Skeletal muscle satellite cell (primary cell): ENCODE measurements around the gene NAA16. TPM values are rescaled to one million over a fixed set of nuclear protein-coding genes. Genes with fewer than 3 reads are reported as not detected.
A peak's percentile ranks its signal among the peaks of the same experiment; 100 is the strongest.
"Not testable (repeated sequence)": the region's sequence is repeated elsewhere in the genome, so short reads cannot be mapped to it uniquely, and the experiment has no call there.

Source experiments
- H3K27me3 ChIP-seq: 2 replicates; pipeline ENCODE4 v1.7.0; 2013; ENCODE audit warnings: low read length; ENCODE audit not compliant: control insufficient read depth, insufficient read depth
- H3K36me3 ChIP-seq: 2 replicates; pipeline ENCODE4 v1.7.0; 2013; ENCODE audit warnings: mild to moderate bottlenecking, control low read depth, low read length; ENCODE audit not compliant: insufficient read depth
- H3K4me1 ChIP-seq: 2 replicates; pipeline ENCODE4 v1.7.0; 2013; ENCODE audit warnings: low read length; ENCODE audit not compliant: control insufficient read depth, insufficient read depth
- H3K4me2 ChIP-seq: 2 replicates; pipeline ENCODE4 v1.7.0; 2013; ENCODE audit warnings: mild to moderate bottlenecking, low read length
- H3K4me3 ChIP-seq: 2 replicates; pipeline ENCODE4 v1.7.0; 2013; ENCODE audit warnings: low read length
- H3K9ac ChIP-seq: 2 replicates; pipeline ENCODE4 v1.7.0; 2013; ENCODE audit warnings: mild to moderate bottlenecking, low read depth, low read length, moderate library complexity
- H3K9me3 ChIP-seq: replicated peaks from 2 replicates; pipeline ENCODE4 v1.7.0; 2013; ENCODE audit warnings: mild to moderate bottlenecking, control low read depth, low read length
- total RNA-seq: library from RNA; depleted of rRNA; stranded (reverse); fragments of >200 nt; gene quantifications from 2 replicates; pipeline ENCODE4 v1.2.3, GENCODE V29; 2012; rRNA removed

NAA16 gene
- 6.6 and 9.4 TPM in 2 replicates for total RNA-seq

DNA sequence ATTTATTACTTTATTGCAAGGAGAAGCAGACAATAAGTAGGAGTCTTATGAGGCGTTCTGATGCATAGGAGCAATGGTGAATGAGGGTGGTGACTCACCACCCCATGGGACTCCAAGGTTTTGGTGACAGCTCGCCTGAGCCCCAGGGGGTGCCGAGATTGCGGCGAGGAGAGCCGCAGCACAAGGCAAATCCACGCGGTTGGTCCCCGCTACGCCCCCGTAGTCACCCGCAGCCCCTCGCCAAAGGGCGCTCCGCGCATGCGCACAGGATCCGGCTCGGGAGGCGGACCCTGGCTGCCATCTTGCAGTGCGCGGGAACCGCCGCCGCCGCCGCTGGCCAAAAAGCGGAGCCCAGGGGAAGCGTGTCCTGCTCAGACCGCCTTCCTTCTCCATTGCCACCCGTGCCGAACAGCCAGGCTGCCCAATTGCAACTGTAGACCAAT lies at the start of gene NAA16:
NAA16 (plus strand) TSS at position 305 of the 443 bp plus-strand sequence. CDS start 262 bp downstream, outside the sequence.
- Histone ChIP-seq H3K36me3 (no peaks in the 10 kb centered on the region), H3K27me3 (no peaks in the 10 kb centered on the region), H3K9me3 (no peaks in the 10 kb centered on the region), H3K4me1 (peaks cover 20% of the 10 kb centered on the region), H3K9ac (peak within 1 kb of the TSS; percentile 87), H3K4me3 (peak within 1 kb of the TSS; percentile 80), H3K4me2 (peak within 1 kb of the TSS; percentile 86)

DNA sequence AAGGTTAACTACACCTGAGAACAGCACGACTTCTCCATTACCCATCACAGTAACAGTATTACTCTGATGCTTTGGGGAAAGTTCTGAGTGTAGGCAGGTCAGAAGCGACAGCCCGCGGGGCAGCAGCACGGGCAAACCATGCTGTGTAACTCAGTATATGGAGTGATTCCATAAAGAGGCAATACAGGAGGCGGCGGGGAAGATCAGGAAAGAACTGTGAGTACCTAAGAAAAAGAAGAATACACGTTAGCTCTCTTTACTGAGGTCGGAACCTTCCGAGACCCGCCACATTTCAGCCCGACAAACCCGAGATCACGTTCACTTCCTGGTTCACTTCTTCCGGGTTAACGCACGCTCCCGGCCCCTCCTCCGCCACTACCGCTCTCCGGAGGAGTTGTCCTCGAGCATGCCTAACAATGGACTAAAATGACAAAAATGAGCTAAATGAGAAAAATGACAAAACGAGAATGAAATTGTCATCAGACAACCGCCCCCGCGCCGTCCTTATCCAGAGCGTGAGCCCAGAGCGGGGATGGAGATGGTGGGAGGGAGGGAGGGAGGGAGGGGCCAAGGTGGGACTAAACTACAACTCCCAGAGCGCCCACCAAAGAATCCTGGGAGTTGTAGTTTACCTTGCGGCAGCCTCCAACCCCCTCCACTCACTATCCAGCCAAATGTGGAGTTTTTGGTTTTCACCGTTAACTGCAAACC lies 47.7 kb upstream of the NAA16 start, which contains the start of gene MTRF1:
MTRF1 (minus strand) TSS at position 316 of the 711 bp plus-strand sequence. CDS start 2,669 bp downstream, outside the sequence.
- H3K4me3 ChIP-seq, result peak within 1 kb of the TSS; percentile 92

DNA sequence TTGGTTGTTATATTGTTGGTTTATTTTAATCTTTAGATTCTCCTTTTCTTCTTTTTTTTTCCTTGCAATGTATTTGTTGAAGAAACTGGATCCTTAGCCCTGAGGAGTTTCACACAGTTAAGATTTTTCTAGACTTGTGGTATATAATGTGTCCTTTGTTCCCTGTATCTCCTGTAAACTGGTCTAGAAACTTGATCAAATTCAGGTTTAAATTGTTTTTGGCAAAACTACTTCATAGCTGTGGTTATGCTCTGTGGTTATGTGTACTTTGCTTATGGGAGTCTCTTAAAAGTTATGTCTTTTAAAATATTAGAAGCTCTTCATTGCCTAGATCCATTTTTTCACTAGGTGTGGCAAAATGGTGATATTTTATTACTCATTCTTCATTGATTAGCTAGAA lies 44.0 kb upstream of the NAA16 start:
- Histone ChIP-seq H3K9me3 (peaks cover 8% of the 10 kb centered on the region), H3K4me2 (no peak overlapping the region), H3K36me3 (no peaks in the 10 kb centered on the region), H3K9ac (no peak overlapping the region), H3K27me3 (no peaks in the 10 kb centered on the region), H3K4me1 (peaks cover 5% of the 10 kb centered on the region), H3K4me3 (no peak overlapping the region)

More for the DNA sequence above, 47.7 kb upstream of the NAA16 start, which contains the start of gene MTRF1:
- Histone ChIP-seq H3K9me3 (peaks cover 7% of the 10 kb centered on the region), H3K27me3 (no peaks in the 10 kb centered on the region), H3K9ac (peak within 1 kb of the TSS; percentile 87), H3K36me3 (peaks cover 18% of the 10 kb centered on the region), H3K4me1 (peaks cover 5% of the 10 kb centered on the region), H3K4me2 (peak within 1 kb of the TSS; percentile 74)

DNA sequence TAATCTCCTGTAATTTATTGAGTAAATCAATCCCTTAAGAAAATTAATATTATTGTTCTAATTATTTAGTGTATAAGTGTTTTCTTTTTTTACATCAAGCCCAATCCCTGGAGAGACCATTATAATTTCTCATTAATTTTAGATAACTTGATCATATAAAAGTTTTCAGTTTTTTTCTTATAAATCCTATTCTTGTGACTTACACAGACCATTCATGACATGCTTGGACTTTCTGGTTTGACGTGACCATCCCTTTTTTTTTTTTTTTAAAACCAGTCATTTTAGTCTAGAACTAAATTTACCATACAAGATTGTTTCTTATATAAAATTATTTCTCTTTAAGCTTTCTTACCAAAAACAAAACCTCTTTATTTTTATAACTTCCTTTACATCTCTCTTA lies 42.3 kb upstream of the NAA16 start:
- H3K9me3 ChIP-seq, result peaks cover 8% of the 10 kb centered on the region
- no peak overlapping the region for H3K9ac ChIP-seq
- no peaks in the 10 kb centered on the region for H3K27me3 ChIP-seq
- H3K4me2 ChIP-seq, result no peak overlapping the region
- no peaks in the 10 kb centered on the region for H3K4me1 ChIP-seq
- H3K36me3 ChIP-seq, result no peaks in the 10 kb centered on the region
- H3K4me3 ChIP-seq, result no peak overlapping the region

DNA sequence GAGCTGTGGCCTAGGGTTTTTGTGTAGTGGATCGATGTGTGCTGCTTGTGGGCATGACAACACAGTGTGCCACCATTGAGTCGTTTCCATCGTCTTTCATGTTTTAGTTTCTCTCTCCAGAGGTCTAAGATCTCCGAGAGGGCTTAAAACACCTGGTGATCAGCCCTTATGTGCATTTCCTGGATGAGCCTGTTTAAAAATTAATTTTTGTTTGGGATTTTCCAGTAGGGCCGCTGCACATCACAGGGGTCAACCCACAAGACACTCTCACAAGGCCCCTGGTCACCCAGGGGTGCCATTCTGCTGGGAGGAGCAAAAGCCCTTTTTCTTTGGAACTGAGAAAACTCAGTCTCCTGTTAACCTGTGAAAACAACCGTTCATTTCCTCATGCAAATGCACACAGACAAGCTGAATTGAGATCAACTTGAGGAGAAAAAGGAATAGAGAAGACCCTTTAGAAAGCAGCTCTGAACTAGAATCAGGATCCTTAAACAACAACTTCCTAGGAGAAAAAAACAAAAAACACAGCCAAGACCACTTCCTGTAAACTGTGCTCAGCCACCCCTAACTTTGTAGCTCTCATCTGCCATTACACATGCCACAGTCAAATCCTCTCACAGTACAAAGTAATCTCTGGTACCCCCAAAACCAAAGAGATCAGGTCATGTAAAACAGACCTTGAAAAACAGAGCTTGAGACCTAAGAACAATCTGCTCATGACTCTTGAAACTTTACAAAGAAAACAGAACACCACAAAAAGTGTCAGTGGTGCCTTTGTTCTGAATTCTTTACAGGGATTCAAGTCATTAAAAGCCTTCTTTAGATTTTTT lies 39.4 kb upstream of the NAA16 start:
- Histone ChIP-seq H3K4me1 (no peaks in the 10 kb centered on the region), H3K36me3 (no peaks in the 10 kb centered on the region), H3K4me3 (no peak overlapping the region), H3K9me3 (peaks cover 8% of the 10 kb centered on the region), H3K9ac (no peak overlapping the region), H3K27me3 (no peaks in the 10 kb centered on the region), H3K4me2 (no peak overlapping the region)

DNA sequence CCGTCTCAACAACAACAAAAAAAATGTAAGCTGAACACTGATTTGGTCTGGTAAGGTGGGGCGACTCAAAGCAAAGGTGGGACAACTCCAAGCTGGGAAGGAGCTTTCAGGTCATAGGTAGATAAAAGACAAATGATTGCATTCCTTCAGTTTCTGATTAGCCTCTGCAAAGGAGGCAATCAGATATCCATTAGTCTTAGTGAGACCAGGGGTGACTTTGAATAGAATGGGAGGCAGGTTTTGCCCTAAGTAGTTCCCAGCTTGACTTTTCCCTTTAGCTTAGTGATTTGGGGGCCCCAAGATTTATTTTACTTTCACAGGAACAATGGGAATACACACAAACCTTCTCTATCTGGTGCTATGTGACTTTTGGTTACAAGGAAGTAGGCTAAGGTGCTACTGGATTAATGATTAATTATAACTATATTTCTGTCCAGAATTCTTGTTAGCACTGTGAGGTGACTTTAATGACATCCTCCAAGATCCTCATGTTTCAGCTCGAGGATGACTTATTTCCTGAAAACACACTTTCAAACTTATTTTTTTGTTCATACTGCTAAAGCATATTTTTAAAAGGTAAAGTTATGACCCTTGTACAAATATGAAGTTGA lies 37.1 kb upstream of the NAA16 start:
- Histone ChIP-seq H3K9ac (no peak overlapping the region), H3K9me3 (no peaks in the 10 kb centered on the region), H3K27me3 (no peaks in the 10 kb centered on the region), H3K4me3 (no peak overlapping the region), H3K36me3 (no peaks in the 10 kb centered on the region), H3K4me1 (no peaks in the 10 kb centered on the region), H3K4me2 (no peak overlapping the region)

DNA sequence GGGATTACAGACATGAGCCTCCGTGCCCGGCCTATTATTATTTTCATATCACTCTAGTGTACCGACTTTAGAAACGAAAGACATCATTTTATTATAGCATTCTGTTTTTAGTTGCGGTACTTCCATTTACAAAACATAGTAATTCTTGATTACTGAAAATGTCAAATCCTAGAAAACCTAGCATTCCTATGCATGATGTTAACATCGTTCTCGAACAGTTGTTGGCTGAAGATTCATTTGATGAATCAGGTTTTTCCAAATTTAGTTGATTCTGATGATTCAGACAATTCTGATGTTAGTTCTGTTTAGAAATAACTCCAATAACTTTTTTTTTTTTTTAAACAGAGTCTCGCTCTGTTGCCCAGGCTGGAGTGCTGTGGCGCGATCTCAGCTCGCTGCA lies 36.2 kb upstream of the NAA16 start:
- Histone ChIP-seq H3K4me1 (no peaks in the 10 kb centered on the region), H3K9me3 (no peaks in the 10 kb centered on the region), H3K9ac (no peak overlapping the region), H3K36me3 (no peaks in the 10 kb centered on the region), H3K4me3 (no peak overlapping the region), H3K4me2 (no peak overlapping the region), H3K27me3 (no peaks in the 10 kb centered on the region)

DNA sequence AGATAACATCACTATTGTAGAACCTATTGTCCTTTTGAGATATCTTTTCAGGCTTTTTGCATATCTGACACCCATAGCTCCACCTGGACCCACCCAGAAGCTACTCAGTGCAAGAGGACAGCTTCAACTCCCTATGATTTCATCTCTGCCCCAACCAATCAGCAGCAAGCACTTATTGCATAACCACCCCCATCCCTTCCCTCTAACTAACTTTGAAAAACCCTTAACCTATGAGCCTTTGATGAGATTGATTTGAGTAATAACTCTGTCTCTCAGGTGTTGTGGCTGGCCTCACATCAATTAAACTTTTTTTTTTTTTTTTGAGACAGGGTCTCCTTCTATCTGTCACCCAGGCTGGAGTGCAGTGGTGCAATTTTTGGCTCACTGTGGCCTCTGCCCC lies 34.2 kb upstream of the NAA16 start:
- Histone ChIP-seq H3K36me3 (no peaks in the 10 kb centered on the region), H3K4me2 (no peak overlapping the region), H3K27me3 (no peaks in the 10 kb centered on the region), H3K4me1 (no peaks in the 10 kb centered on the region), H3K9ac (no peak overlapping the region), H3K4me3 (no peak overlapping the region), H3K9me3 (no peaks in the 10 kb centered on the region)

DNA sequence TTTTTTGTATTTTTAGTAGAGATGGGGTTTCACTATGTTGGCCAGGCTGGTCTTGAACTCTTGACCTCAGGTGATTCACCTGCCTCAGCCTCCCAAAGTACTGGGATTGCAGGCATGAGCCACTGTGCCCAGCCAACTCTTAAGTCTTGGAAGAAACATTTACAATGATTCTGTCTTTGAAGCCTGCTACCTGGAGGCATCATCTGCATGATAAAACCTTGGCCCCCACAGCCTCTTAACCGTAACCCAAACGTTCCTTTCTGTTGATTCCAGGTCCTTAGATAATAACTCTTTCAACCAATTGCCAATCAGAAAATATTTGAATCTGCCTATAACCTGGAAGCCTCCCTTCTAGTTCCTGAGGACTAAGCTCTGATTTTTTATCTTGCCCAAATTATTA lies 31.9 kb upstream of the NAA16 start:
- not testable (repeated sequence) for H3K4me3 ChIP-seq, H3K36me3 ChIP-seq, H3K9ac ChIP-seq, H3K4me2 ChIP-seq, H3K4me1 ChIP-seq, H3K9me3 ChIP-seq, H3K27me3 ChIP-seq

DNA sequence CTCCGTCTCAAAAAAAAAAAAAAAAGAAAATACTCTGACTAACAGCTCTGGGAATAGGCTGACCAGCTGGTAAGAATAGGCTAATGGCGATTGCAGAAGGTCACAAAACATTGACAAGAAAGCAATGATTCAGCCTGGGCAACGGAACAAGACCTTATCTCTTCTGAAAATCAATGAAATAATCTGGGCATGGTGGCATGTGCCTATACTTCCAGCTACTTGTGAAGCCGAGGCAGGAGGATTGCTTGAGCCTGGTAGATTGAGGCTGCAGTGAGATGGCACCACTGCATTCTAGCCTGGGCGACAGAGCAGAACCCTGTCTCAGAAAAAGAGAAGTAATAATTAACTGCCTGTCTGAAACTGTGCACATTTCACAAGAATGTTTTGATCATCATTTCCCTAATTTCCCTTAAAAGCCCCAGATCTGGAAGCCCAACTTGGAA lies 28.9 kb upstream of the NAA16 start:
- H3K9me3 ChIP-seq, result no peaks in the 10 kb centered on the region
- H3K9ac ChIP-seq, result no peak overlapping the region
- no peak overlapping the region for H3K4me2 ChIP-seq
- H3K4me1 ChIP-seq, result peaks cover 13% of the 10 kb centered on the region
- no peak overlapping the region for H3K4me3 ChIP-seq
- no peaks in the 10 kb centered on the region for H3K36me3 ChIP-seq
- no peaks in the 10 kb centered on the region for H3K27me3 ChIP-seq

DNA sequence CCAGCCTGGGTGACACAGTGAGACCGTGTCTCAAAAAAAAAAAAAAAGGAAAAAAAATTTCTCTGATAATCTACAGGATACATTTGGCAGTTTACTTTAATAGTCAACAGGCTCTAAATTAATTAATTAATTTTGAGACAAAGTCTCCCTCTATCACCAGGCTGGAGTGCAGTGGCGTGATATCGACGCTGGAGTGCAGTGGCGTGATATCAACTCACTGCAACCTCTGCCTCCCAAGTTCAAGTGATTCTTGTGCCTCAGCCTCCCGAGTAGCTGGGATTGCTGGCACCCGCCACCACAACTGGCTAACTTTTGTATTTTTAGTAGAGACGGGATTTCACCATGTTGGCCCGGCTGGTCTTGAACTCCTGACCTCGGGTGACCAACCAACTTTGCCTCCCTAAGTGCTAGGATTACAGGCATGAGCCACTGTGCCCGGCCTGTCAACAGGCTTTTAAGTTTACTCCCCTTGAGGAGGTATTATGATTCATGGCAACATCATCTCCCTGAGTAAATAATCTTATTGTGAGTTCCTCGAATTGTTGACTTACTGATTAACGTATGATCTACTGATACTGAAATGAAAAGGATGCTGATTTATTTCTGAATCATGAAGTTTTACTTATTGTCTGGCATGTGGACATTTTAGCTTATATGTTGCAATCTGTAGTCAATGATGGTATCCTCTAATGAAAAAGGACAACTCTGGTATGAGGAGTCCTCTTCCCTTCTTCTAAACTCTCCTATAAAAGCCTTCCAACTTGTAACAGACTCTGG lies 26.4 kb upstream of the NAA16 start:
- no peaks in the 10 kb centered on the region for H3K36me3 ChIP-seq
- no peaks in the 10 kb centered on the region for H3K27me3 ChIP-seq
- H3K4me2 ChIP-seq, result peak overlapping the region; percentile 22
- no peak overlapping the region for H3K9ac ChIP-seq
- H3K4me3 ChIP-seq, result peak overlapping the region; percentile 4
- peaks cover 13% of the 10 kb centered on the region for H3K4me1 ChIP-seq
- no peaks in the 10 kb centered on the region for H3K9me3 ChIP-seq
